IPS-15b (cell line): Measurements from ENCODE around the gene FSTL3.

Experiments
- H3K27me3 ChIP-seq: one replicate; pipeline ENCODE4 v1.6.1; 2013; ENCODE audit warnings: low read length; ENCODE audit not compliant: control insufficient read depth, insufficient read depth
- H3K36me3 ChIP-seq: one replicate; pipeline ENCODE4 v1.6.1; 2013; ENCODE audit warnings: low read length; ENCODE audit not compliant: control insufficient read depth, insufficient read depth
- H3K4me1 ChIP-seq: one replicate; pipeline ENCODE4 v1.6.1; 2013; ENCODE audit warnings: mild to moderate bottlenecking, low read length; ENCODE audit not compliant: control insufficient read depth, insufficient read depth
- H3K4me3 ChIP-seq: one replicate; pipeline ENCODE4 v1.5.1; 2013; ENCODE audit warnings: low read depth, low read length
- H3K9ac ChIP-seq: one replicate; pipeline ENCODE4 v1.6.1; 2013; ENCODE audit warnings: low read depth, mild to moderate bottlenecking, low read length
- H3K9me3 ChIP-seq: one replicate; pipeline ENCODE4 v1.6.1; 2013; ENCODE audit warnings: mild to moderate bottlenecking, low read length; ENCODE audit not compliant: control insufficient read depth, insufficient read depth

FSTL3 gene

DNA sequence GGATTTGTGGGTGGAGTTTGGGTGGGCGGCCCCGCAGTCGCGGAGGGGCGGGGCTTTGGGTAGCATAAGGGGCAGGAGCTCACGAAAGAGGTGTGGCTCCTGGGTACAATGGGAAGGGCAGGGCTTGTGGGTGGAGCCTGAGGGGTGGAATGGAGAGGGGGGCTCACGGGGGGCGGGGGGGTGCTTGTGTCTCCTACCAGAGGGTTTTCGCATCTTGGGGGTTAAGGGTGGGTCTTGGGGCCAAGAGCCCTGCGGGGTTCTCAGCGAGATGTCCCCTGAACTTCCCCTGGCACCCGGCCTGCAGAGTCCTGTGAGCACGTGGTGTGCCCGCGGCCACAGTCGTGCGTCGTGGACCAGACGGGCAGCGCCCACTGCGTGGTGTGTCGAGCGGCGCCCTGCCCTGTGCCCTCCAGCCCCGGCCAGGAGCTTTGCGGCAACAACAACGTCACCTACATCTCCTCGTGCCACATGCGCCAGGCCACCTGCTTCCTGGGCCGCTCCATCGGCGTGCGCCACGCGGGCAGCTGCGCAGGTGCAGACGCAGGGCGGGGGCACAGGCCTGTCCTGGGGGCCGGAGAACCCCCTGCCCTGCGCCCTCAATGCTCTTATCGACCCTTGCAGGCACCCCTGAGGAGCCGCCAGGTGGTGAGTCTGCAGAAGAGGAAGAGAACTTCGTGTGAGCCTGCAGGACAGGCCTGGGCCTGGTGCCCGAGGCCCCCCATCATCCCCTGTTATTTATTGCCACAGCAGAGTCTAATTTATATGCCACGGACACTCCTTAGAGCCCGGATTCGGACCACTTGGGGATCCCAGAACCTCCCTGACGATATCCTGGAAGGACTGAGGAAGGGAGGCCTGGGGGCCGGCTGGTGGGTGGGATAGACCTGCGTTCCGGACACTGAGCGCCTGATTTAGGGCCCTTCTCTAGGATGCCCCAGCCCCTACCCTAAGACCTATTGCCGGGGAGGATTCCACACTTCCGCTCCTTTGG, 5.1 kb downstream of the FSTL3 start:
- H3K4me3 ChIP-seq, result peak overlapping the region; percentile 69
- no peaks in the 10 kb centered on the region for H3K4me1 ChIP-seq
- H3K9ac ChIP-seq, result no peak overlapping the region

DNA sequence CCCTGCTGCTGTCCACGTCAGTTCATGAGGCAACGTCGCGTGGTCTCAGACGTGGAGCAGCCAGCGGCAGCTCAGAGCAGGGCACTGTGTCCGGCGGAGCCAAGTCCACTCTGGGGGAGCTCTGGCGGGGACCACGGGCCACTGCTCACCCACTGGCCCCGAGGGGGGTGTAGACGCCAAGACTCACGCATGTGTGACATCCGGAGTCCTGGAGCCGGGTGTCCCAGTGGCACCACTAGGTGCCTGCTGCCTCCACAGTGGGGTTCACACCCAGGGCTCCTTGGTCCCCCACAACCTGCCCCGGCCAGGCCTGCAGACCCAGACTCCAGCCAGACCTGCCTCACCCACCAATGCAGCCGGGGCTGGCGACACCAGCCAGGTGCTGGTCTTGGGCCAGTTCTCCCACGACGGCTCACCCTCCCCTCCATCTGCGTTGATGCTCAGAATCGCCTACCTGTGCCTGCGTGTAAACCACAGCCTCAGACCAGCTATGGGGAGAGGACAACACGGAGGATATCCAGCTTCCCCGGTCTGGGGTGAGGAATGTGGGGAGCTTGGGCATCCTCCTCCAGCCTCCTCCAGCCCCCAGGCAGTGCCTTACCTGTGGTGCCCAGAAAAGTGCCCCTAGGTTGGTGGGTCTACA, 6.6 kb downstream of the FSTL3 start:
- Histone ChIP-seq H3K9me3 (no peaks in the 10 kb centered on the region), H3K27me3 (no peaks in the 10 kb centered on the region), H3K4me1 (no peaks in the 10 kb centered on the region), H3K4me3 (no peak overlapping the region), H3K36me3 (no peaks in the 10 kb centered on the region), H3K9ac (no peak overlapping the region)

More for the DNA sequence above, 5.1 kb downstream of the FSTL3 start:
- Histone ChIP-seq H3K27me3 (peaks cover 5% of the 10 kb centered on the region), H3K36me3 (no peaks in the 10 kb centered on the region), H3K9me3 (no peaks in the 10 kb centered on the region)

DNA sequence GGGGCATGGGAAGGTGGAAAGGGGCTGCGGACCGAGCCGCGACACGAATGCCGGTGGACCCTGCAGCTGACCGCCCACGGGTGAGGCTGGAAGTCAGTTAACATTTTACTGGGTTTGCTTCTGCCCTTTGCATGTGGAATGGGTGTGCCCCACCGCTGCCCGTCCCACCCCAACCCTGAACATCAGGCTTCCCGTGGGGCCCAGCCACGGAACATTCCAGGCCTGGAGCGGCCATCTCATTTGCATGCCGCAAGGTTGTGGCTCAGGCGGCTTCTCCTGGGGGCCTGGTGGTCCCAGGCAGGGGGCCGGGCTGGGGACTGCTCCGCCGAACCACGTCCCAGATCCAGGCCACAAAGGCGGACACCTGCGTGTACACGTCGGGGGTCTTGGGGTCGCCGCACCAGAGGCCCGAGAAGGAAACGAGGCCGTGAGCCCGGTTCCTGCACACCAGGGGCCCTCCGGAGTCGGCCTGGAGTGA, 9.3 kb downstream of the FSTL3 start:
- Histone ChIP-seq H3K4me3 (no peak overlapping the region), H3K4me1 (no peaks in the 10 kb centered on the region), H3K9ac (no peak overlapping the region), H3K9me3 (no peaks in the 10 kb centered on the region), H3K36me3 (no peaks in the 10 kb centered on the region), H3K27me3 (no peaks in the 10 kb centered on the region)

DNA sequence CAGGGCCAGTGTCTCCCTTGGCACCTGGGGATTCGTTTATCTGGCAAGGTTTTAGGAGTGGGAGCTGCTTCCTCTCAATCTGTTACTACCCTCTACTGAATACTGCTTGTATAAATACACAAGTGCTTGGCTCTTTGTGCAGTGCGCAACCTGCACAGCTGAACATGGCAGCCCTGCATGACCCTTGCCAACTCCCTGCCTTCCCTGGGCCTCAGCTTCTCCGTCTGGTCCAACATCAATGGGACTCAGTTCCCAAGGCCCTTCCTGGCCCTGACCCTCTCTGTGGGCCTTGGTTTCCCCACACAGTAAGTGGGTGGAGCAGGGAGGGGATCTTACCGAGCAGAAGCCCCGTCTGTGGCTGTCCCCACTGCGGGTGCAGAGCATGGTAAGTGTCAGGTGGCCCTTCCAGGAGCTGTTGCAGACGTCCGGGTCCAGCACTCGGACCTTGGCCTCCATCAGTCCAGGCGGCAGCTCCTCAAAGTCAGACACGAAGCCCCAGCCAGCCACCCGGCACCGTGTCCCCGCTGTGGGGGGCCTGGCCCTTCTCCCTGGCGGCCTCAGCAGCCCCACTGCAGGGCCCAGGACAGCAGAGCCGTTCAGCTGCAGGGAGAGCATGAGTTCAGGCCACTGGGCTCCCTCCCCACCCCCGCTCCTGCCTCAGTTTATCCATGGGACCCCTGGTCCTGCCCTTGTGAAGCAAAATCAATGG, 10.6 kb downstream of the FSTL3 start:
- no peaks in the 10 kb centered on the region for H3K27me3 ChIP-seq
- H3K9ac ChIP-seq, result no peak overlapping the region
- H3K4me1 ChIP-seq, result no peaks in the 10 kb centered on the region
- H3K36me3 ChIP-seq, result no peaks in the 10 kb centered on the region
- no peak overlapping the region for H3K4me3 ChIP-seq
- H3K9me3 ChIP-seq, result no peaks in the 10 kb centered on the region

DNA sequence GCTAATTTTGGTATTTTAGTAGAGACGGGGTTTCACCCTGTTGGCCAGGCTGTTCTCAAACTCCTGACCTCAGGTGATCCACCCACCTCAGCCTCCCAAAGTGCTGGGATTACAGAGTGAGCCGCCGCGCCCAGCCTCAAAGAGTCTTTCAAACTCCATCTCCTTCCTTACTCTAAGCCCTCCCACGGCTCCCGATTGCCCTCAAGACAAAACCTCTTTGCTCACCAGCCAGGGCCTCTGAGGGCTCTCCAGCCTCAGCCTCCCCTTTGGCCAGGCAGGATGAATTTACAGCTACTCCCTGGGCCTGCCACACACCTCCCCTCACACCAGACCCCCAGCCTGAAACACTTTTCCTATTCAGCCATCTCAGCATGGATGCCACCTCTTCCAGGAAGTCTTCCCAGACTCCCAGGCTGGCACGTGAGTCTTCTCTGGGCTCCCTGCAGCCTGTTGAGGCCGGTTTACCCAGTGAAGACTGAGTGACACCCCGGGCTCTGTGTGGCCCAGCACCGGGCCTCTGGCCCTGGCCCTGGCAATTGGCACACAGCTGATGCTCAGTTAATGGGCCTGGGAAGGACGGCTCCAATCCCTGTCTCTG, 11.5 kb downstream of the FSTL3 start:
- Histone ChIP-seq H3K36me3 (no peaks in the 10 kb centered on the region), H3K9me3 (no peaks in the 10 kb centered on the region), H3K9ac (no peak overlapping the region), H3K4me3 (no peak overlapping the region), H3K27me3 (no peaks in the 10 kb centered on the region), H3K4me1 (no peaks in the 10 kb centered on the region)

DNA sequence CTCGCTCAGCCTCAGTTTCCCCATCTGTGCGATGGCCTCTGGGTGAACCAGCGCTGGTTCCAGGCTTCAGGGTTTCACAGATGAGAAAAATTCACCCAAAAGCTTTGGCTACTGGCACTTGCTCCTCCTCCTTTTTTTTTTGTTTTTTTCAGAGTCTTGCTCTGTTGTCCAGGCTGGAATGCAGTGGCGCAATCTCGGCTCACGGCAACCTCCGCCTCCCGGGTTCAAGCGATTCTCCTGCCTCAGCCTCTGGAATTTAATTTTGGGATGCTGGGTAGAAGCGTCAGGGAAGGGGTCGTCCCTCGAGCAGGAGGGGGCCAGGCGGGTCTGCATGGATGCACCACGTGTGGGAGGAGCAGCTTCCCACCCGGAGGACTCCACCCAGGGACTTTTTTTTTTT, 12.0 kb downstream of the FSTL3 start:
- H3K4me3 ChIP-seq, result no peak overlapping the region
- H3K27me3 ChIP-seq, result no peaks in the 10 kb centered on the region
- H3K9me3 ChIP-seq, result no peaks in the 10 kb centered on the region
- no peaks in the 10 kb centered on the region for H3K4me1 ChIP-seq
- no peaks in the 10 kb centered on the region for H3K36me3 ChIP-seq
- no peak overlapping the region for H3K9ac ChIP-seq

DNA sequence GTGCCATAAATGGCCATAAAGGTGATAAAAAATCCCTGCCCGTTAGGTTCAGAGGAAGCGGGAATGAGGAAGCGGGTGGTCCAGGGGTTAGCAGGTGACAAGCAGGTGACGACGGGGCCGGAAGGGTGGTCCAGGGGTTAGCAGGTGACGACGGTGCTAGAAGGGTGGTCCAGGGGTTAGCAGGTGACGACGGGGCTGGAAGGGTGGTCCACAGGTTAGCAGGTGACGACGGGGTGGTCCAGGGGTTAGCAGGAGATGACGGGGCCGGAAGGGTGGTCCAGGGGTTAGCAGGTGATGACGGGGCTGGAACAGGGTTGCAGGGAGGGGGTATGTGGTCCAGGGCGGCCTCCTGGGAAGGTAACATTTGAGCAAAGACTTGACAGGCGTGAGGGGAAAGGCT, 12.8 kb downstream of the FSTL3 start:
- Histone ChIP-seq H3K9ac (no peak overlapping the region), H3K4me3 (no peak overlapping the region), H3K9me3 (no peaks in the 10 kb centered on the region), H3K27me3 (no peaks in the 10 kb centered on the region), H3K36me3 (no peaks in the 10 kb centered on the region), H3K4me1 (no peaks in the 10 kb centered on the region)

DNA sequence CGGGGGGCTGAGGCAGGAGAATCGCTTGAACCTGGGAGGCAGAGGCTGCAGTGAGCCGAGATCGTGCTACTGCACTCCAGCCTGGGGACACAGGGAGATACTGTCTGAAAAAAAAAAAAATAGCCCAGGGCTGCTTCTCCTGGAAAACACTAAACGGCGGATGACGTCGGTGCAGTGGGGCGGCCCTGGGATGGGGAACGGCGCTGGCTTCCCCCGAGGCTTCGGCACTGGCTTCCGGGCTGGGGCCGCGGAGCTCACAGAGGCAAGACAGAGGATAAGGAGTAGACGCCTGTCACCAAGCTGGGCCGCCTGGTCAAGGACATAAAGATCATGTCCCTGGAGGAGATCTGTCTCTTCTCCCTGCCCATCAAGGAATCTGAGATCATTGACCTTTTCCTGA, 14.0 kb downstream of the FSTL3 start:
- H3K4me1 ChIP-seq, result no peaks in the 10 kb centered on the region
- no peak overlapping the region for H3K9ac ChIP-seq

DNA sequence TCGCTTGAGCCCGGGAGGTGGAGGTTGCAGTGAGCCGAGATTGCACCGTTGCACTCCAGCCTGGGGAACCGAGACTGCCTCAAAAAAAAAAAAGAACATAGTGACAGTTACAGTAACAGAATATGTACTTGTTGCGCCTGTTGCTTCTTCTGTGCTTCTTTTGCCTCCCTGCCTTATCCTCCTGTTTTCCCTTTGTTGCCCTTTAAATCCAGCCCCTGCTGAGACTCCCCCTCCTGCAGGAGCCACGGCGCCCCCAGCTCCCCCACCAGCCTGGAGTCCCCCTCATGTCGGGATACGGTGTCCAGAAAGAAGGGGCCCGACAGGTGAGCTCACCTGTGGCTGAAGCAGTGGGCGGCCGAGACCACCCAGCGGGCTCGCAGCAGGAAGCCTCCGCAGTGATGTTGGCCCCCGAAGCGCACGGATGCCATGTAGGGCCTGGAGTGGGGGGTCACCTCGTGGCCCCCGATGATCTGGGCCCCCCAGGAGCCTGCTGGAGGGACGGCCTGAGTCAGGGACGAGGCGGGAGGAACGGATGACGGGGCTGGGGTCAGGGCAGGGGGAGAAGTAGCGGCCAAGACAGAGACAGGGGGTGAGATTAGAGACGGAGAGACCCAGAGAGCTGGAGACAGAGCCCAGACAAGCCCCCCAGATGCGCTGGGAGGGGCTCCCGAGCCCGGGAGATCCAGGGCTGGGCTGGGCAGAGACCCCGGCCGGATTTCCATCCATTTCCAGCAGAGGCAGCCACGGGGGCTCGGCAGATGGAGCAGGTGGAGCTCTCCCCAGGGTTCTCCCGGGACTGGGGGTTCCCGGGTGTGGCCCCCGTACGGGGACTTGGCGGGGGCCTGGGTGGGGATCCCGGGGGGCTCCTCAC, 18.5 kb downstream of the FSTL3 start:
- no peak overlapping the region for H3K9ac ChIP-seq

More for the DNA sequence above, 14.0 kb downstream of the FSTL3 start:
- Histone ChIP-seq H3K4me3 (no peak overlapping the region), H3K9me3 (no peaks in the 10 kb centered on the region), H3K36me3 (no peaks in the 10 kb centered on the region), H3K27me3 (no peaks in the 10 kb centered on the region)

DNA sequence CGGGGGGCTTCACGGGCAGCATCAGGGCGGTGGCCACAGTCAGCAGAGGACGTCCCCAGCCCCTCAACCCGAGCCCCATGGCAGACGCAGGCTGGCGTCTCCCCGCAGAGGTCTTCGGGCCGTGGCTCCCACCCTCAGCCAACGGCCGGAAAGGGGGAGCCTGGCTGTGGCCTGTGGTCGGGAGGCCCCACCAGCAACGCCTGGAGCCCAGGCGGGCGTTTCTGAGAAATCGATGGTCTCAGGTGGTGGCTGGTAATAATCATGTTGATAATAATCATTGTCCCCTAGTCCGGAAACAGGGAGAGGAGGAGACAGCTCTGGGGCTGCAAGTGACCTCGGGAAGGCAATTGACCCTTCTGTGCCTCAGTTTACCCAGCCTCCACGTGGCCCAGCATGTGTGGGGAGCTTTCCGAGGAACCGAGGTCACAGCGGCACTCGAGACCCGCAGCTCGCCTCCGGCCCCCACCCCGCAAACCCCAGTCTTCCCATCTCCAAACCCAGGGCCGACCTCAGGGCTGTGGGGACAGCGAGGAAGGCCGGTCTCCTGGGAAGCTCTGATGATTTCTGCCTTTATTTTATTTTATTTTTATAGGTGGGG, 19.3 kb downstream of the FSTL3 start, which contains the start of gene PRSS57:
PRSS57 (minus strand) TSS at position 101 of the 598 bp plus-strand sequence; CDS start at position 79, 22 bp downstream.
- Histone ChIP-seq H3K9me3 (no peaks in the 10 kb centered on the region), H3K4me3 (no peak within 1 kb of the TSS), H3K9ac (no peak within 1 kb of the TSS), H3K4me1 (no peaks in the 10 kb centered on the region), H3K36me3 (no peaks in the 10 kb centered on the region), H3K27me3 (no peaks in the 10 kb centered on the region)

More for the DNA sequence above, 18.5 kb downstream of the FSTL3 start:
- Histone ChIP-seq H3K27me3 (no peaks in the 10 kb centered on the region), H3K36me3 (no peaks in the 10 kb centered on the region), H3K4me3 (no peak overlapping the region), H3K4me1 (no peaks in the 10 kb centered on the region), H3K9me3 (no peaks in the 10 kb centered on the region)
